BJ (cell line): ENCODE results near the gene GID4. TPM values are rescaled to one million over a fixed set of nuclear protein-coding genes. Genes with fewer than 3 reads are reported as not detected.

Source experiments
- CTCF ChIA-PET: fragments of 350-600 bp; formaldehyde crosslinking; extraction: SDS; loops from one replicate; lab custom pipeline; 2021; ENCODE audit warnings: antibody characterized with exemption, inconsistent platforms; lab: Yijun Ruan, JAX
- POLR2A ChIA-PET: fragments of 300-600 bp; sonication (Branson Sonifier 250); formaldehyde crosslinking; extraction: SDS; loops from one replicate; lab custom pipeline; 2021; ENCODE audit warnings: antibody characterized with exemption; lab: Charles Lee
- DNase-seq: peaks from one replicate; pipeline ENCODE4 v3.0.0-alpha.2; 2011; ENCODE audit warnings: low read depth
- H3K27me3 ChIP-seq: 2 replicates; pipeline ENCODE4 v1.6.0; 2011; ENCODE audit warnings: low read length; ENCODE audit not compliant: control insufficient read depth, insufficient read depth
- H3K36me3 ChIP-seq: 2 replicates; pipeline ENCODE4 v1.5.1; 2011; ENCODE audit warnings: low read length; ENCODE audit not compliant: control insufficient read depth, insufficient read depth
- H3K4me3 ChIP-seq: 2 replicates; pipeline ENCODE4 v1.5.1; 2011; ENCODE audit warnings: low read depth, mild to moderate bottlenecking, control low read depth, low read length
- polyA plus RNA-seq: library from polyadenylated mRNA; depleted of rRNA; stranded (reverse); fragments of >200 nt; gene quantifications from 2 replicates; pipeline ENCODE4 v1.2.3, GENCODE V29; 2011
- TF ChIP-seq, protein P1 (sequence below): IDR thresholded peaks from 2 replicates; pipeline ENCODE4 v1.5.1; 2011; ENCODE audit warnings: low read depth, mild to moderate bottlenecking, control low read depth, inconsistent platforms, low read length, moderate library complexity; ENCODE audit not compliant: insufficient read depth

GID4 gene
- polyA plus RNA-seq, 1 experiment: 6.9 TPM

DNA sequence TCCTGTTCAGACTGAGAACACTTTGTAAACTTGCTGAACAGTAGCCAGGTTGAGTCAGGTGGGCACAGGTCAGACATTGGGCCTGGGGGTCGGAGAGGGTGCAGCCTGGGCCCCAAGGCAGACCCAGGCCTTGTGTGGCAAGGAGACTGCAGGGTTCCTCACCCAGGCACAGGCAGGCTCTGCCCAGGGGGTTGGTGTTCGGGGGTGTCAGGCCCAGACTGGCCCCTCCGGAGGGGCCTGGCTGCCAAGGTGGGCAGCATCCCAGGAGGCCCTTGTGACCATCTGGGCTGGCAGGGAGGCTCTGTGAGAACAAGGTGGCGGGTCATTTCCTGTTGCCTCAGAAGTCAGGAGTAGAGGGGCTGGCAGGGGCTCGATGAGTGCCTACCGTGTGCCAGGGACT, 68.8 kb downstream of the GID4 start:
- no peaks in the 10 kb centered on the region for H3K27me3 ChIP-seq
- POLR2A ChIA-PET: no interaction called here
- CTCF ChIA-PET: no interaction called here
- H3K4me3 ChIP-seq: no peak overlapping the region
- TF ChIP-seq, protein P1, sequence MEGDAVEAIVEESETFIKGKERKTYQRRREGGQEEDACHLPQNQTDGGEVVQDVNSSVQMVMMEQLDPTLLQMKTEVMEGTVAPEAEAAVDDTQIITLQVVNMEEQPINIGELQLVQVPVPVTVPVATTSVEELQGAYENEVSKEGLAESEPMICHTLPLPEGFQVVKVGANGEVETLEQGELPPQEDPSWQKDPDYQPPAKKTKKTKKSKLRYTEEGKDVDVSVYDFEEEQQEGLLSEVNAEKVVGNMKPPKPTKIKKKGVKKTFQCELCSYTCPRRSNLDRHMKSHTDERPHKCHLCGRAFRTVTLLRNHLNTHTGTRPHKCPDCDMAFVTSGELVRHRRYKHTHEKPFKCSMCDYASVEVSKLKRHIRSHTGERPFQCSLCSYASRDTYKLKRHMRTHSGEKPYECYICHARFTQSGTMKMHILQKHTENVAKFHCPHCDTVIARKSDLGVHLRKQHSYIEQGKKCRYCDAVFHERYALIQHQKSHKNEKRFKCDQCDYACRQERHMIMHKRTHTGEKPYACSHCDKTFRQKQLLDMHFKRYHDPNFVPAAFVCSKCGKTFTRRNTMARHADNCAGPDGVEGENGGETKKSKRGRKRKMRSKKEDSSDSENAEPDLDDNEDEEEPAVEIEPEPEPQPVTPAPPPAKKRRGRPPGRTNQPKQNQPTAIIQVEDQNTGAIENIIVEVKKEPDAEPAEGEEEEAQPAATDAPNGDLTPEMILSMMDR: no peak
- peaks cover 16% of the 10 kb centered on the region for H3K36me3 ChIP-seq
- DNase-seq: no peak

DNA sequence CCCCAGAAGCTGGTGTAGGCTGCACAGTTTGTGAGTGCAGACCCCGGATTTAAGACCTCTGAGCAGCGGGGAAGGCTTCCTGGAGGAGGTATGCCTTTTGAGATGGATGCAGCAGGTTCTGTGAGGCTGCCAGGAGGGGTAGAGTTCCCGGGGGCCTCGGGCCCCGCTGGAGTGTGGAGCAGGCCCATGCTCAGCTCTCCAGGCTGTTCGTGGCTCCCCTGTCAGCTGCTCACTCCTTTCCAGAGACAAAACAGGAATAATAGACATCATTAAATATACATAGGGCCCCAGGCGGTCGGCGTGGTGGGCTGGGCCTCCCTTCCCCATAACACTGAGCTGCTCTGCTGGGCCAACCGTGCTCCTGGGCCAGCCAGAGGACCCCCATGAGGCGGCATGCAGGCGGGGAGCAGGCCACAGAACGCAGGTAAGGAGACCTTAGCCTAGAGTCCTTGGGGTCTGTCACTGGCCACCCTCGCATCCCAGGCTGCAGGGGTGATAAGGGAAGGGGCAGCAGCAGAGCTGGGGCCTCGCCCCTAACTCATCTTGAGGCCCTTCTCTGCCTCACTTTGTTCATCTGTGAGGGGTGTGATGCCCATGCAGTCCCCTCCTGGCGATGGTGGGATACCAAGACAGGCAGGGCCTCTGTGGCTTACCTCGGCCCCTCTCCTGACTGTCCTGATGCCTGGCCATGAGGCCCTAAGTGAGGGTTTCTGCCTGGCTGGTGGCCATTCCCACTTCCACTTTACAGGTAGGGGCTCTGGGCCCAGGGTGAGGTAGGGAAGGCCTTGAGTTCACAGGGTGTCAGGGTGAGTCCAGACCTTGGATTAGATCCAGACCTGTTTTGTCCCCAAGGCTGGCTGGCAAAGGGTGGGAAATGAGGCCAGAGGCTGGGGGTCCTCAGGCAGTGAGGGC, 69.4 kb downstream of the GID4 start, which contains the start of gene MYO15A:
Gene MYO15A, plus strand, starts transcription at position 356 of the 912 bp plus-strand sequence. CDS start 10,045 bp downstream, outside the sequence.
- ChIA-PET POLR2A (no interaction called here), CTCF (no interaction called here)
- no peak for DNase-seq
- TF ChIP-seq, protein P1: no peak
- Histone ChIP-seq H3K4me3 (no peak within 1 kb of the TSS), H3K36me3 (peaks cover 14% of the 10 kb centered on the region), H3K27me3 (no peaks in the 10 kb centered on the region)

GRCh38 chr17:18109935-18110485, 70.8 kb downstream of the GID4 start:
- DNase-seq: no peak
- POLR2A ChIA-PET: no interaction called here
- CTCF ChIA-PET: no interaction called here
- TF ChIP-seq, protein P1: no peak
- Histone ChIP-seq H3K27me3 (no peaks in the 10 kb centered on the region), H3K4me3 (no peak overlapping the region), H3K36me3 (peaks cover 8% of the 10 kb centered on the region)

DNA sequence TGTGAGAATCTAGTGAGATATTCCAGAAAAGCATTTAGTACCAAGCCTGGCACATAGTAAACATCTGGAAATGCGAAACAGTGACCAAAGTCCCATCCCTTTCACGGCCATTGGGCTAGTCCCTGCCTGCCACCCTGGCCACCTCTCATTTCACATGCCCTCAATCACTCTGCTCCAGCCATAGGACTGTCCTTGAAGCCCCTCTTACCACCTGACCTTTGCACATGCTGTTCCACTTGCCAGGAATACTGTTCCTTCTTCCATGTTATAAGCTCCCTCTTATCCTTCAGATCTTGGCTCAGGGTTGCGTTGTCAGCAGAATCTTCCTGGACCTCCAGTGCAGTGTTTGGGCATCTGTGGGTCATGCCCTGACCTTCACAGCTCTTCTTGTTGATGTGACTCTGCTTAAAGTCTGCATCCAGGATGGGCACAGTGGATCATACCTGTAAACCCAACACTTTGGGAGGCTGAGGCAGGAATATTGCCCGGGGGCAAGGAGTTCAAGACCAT, 71.5 kb downstream of the GID4 start:
- TF ChIP-seq, protein P1: no peak
- Histone ChIP-seq H3K36me3 (peaks cover 7% of the 10 kb centered on the region; the same call in 1 of the 2 replicates), H3K27me3 (no peaks in the 10 kb centered on the region), H3K4me3 (no peak overlapping the region)
- ChIA-PET CTCF (interaction anchor here (1.0 kb wide), 1 partner anchor 30 kb away, joined by 4 read pairs; no protein-coding TSS in a partner anchor), POLR2A (no interaction called here)
- DNase-seq: no peak
